SK-N-SH treated with all-trans-retinoic acid at 6 μM for 48 hours (cell line): ENCODE data around the gene TST.

Experiments used
- ARNTL ChIP-seq: fragments of 450-650 bp; formaldehyde crosslinking; IDR thresholded peaks from 2 replicates; pipeline ENCODE4 v1.5.0; 2020; ENCODE audit warnings: low read depth, mild to moderate bottlenecking, moderate library complexity, borderline replicate concordance
- CSDC2 ChIP-seq: fragments of 250-450 bp; sonication (Bioruptor Pico); IDR thresholded peaks from 2 replicates; pipeline ENCODE4 v1.5.0; 2020; ENCODE audit warnings: mild to moderate bottlenecking, moderate library complexity
- CSRNP3 ChIP-seq: fragments of 250-450 bp; sonication (Bioruptor Pico); IDR thresholded peaks from 2 replicates; pipeline ENCODE4 v1.5.1; 2021; ENCODE audit warnings: mild to moderate bottlenecking, moderate library complexity
- RARB ChIP-seq: fragments of 250-450 bp; sonication (Bioruptor Pico); IDR thresholded peaks from 2 replicates; pipeline ENCODE4 v1.8.0; 2021; ENCODE audit warnings: mild to moderate bottlenecking, moderate library complexity
- ZFP3 ChIP-seq: fragments of 250-450 bp; sonication (Bioruptor Pico); IDR thresholded peaks from 2 replicates; pipeline ENCODE4 v1.5.0; 2020; ENCODE audit warnings: mild to moderate bottlenecking, moderate library complexity
- ZFP30 ChIP-seq: fragments of 450-650 bp; formaldehyde crosslinking; IDR thresholded peaks from 2 replicates; pipeline ENCODE4 v1.5.0; 2022; ENCODE audit warnings: mild to moderate bottlenecking, moderate library complexity

- no peak for TF ChIP-seq CSRNP3 (CRISPR knock-in tag)
- TF ChIP-seq RARB (CRISPR knock-in tag), result no peak
- no peak for TF ChIP-seq CSDC2 (CRISPR knock-in tag)
- TF ChIP-seq ZFP3, result no peak
- TF ChIP-seq ZFP30 (CRISPR knock-in tag), result no peak
- no peak for TF ChIP-seq ARNTL (CRISPR knock-in tag)
Observed at GRCh38 chr22:37065180-37065579, 45.9 kb upstream of the TST start.
